HCT116 (cell line): ENCODE data around the gene GSTA4. TPM values are rescaled to one million over a fixed set of nuclear protein-coding genes. Genes with fewer than 3 reads are reported as not detected.
A peak's percentile ranks its signal among the peaks of the same experiment; 100 is the strongest.

Experiments used
- ATAC-seq: fragments of 200-7000 bp; cut with Tn5 transposase; 2 replicates; pipeline ENCODE4 v1.9.1; 2020; ENCODE audit warnings: mild to moderate bottlenecking, moderate library complexity
- BruUV-seq: library from RNA; stranded (reverse); fragments of 400-500 nt; replicated peaks from 2 replicates; lab custom pipeline; 2021; lab: Mats Ljungman, UMichigan
- CTCF ChIA-PET: fragments of 300-600 bp; sonication (Branson Sonifier 250); formaldehyde crosslinking; loops from one replicate; lab custom pipeline; 2021; ENCODE audit warnings: antibody characterized with exemption; lab: Charles Lee
- POLR2A ChIA-PET: fragments of 300-600, 350-600 bp; sonication (Branson Sonifier 250); formaldehyde crosslinking; loops from one replicate; lab custom pipeline; 2021; ENCODE audit warnings: antibody characterized with exemption; lab: Charles Lee
- RAD21 ChIA-PET, 2 experiments: fragments of 300-600 bp; sonication (Branson Sonifier 250); formaldehyde crosslinking; loops; one replicate each; lab custom pipeline; 2023; ENCODE audit warnings: low total read pairs in 2 of 2; ENCODE audit not compliant: uncharacterized antibody in 2 of 2, unreplicated experiment in 2 of 2, low non-redundant PET in 1 of 2; lab: Charles Lee
- DNase-seq: peaks from one replicate; pipeline ENCODE4 v3.0.0-alpha.2; 2010; ENCODE audit warnings: low read depth, low spot score
- H2AFZ ChIP-seq: fragments of 200-600 bp; shearing (Covaris generic), sonication (generic); 2 replicates; pipeline ENCODE4 v1.6.1; 2017; ENCODE audit warnings: low read depth, mixed run types, mixed read lengths, antibody characterized with exemption, low read length; ENCODE audit not compliant: poor library complexity, severe bottlenecking
- H3K27ac ChIP-seq: 2 replicates; pipeline ENCODE4 v1.5.1; 2012; ENCODE audit warnings: low read depth, low read length
- H3K27me3 ChIP-seq: fragments of 200-600 bp; sonication (generic); 2 replicates; pipeline ENCODE4 v1.6.1; 2016; ENCODE audit warnings: mixed run types, low read length, mixed read lengths; ENCODE audit not compliant: insufficient read depth
- H3K36me3 ChIP-seq, 2 experiments: fragments of 200-500 bp in 1 of 2; fragments of 200-600 bp in 1 of 2; sonication (Bioruptor generic) in 1 of 2; sonication (generic) in 1 of 2; 2 replicates each; pipeline versions ENCODE4 v1.5.1 to v1.6.1; 2014 to 2016; ENCODE audit warnings: low read length in 2 of 2, inconsistent platforms in 1 of 2, mixed read lengths in 1 of 2, mixed run types in 1 of 2; ENCODE audit not compliant: insufficient read depth in 2 of 2, control insufficient read depth in 1 of 2
- H3K4me1 ChIP-seq, 2 experiments: fragments of 200-600 bp in 1 of 2; sonication (generic) in 1 of 2; 2 replicates each; pipeline versions ENCODE4 v1.5.1 to v1.6.1; 2012 to 2017; ENCODE audit warnings: low read length in 2 of 2, inconsistent platforms in 1 of 2, mild to moderate bottlenecking in 1 of 2, mixed read lengths in 1 of 2, mixed run types in 1 of 2, moderate library complexity in 1 of 2; ENCODE audit not compliant: insufficient read depth in 2 of 2, control insufficient read depth in 1 of 2
- H3K4me2 ChIP-seq: fragments of 200-600 bp; sonication (generic); 2 replicates; pipeline ENCODE4 v1.6.1; 2017; ENCODE audit warnings: mixed run types, low read length, mixed read lengths
- H3K4me3 ChIP-seq, 2 experiments: fragments of 200-600 bp in 1 of 2; sonication (generic) in 1 of 2; replicated peaks in 1 of 2; 2 replicates each; pipeline ENCODE4 v1.5.1; 2011 to 2016; ENCODE audit warnings: low read length in 2 of 2, control low read depth in 1 of 2, low read depth in 1 of 2, mild to moderate bottlenecking in 1 of 2, mixed read lengths in 1 of 2, mixed run types in 1 of 2
- H3K79me2 ChIP-seq: fragments of 200-600 bp; sonication (generic); 2 replicates; pipeline ENCODE4 v1.6.1; 2017; ENCODE audit warnings: mild to moderate bottlenecking, mixed run types, low read length, moderate library complexity, mixed read lengths; ENCODE audit not compliant: insufficient read depth
- H3K9ac ChIP-seq: fragments of 200-600 bp; sonication (generic); 2 replicates; pipeline ENCODE4 v1.6.1; 2016; ENCODE audit warnings: low read length, mixed read lengths
- H3K9me2 ChIP-seq: fragments of 200-600 bp; sonication (generic), shearing (Covaris generic); 2 replicates; pipeline ENCODE4 v1.6.1; 2017; ENCODE audit warnings: mixed run types, mild to moderate bottlenecking, moderate library complexity; ENCODE audit not compliant: insufficient read depth
- H3K9me3 ChIP-seq, 2 experiments: fragments of 200-500 bp in 1 of 2; fragments of 200-600 bp in 1 of 2; sonication (Bioruptor generic) in 1 of 2; sonication (generic) in 1 of 2; 2 replicates each; pipeline ENCODE4 v1.6.1; 2014 to 2017; ENCODE audit warnings: low read length in 2 of 2, mixed read lengths in 2 of 2, inconsistent platforms in 1 of 2, low read depth in 1 of 2, mild to moderate bottlenecking in 1 of 2, mixed run types in 1 of 2, moderate library complexity in 1 of 2; ENCODE audit not compliant: control insufficient read depth in 1 of 2, insufficient read depth in 1 of 2
- H4K20me1 ChIP-seq: fragments of 200-600 bp; sonication (generic), shearing (Covaris generic); 2 replicates; pipeline ENCODE4 v1.6.1; 2017; ENCODE audit warnings: mixed run types, mild to moderate bottlenecking, moderate library complexity; ENCODE audit not compliant: insufficient read depth
- CBX3 ChIP-seq: IDR thresholded peaks from 2 replicates; pipeline ENCODE4 v1.6.1; 2012; ENCODE audit warnings: low read depth
- CEBPB ChIP-seq: IDR thresholded peaks from 2 replicates; pipeline ENCODE4 v1.6.1; 2012; ENCODE audit warnings: low read depth
- ELF1 ChIP-seq: IDR thresholded peaks from 2 replicates; pipeline ENCODE4 v1.6.1; 2012; ENCODE audit warnings: low read depth, borderline replicate concordance
- POLR2A ChIP-seq: IDR thresholded peaks from 2 replicates; pipeline ENCODE4 v1.7.0; 2011; ENCODE audit warnings: borderline replicate concordance; ENCODE audit not compliant: insufficient read depth, insufficient read length; ENCODE audit errors: extremely low read depth
- POLR2AphosphoS5 ChIP-seq: IDR thresholded peaks from 2 replicates; pipeline ENCODE4 v1.6.1; 2011; ENCODE audit warnings: mild to moderate bottlenecking, low read depth, low read length, moderate library complexity
- SRF ChIP-seq: IDR thresholded peaks from 2 replicates; pipeline ENCODE4 v1.6.1; 2012; ENCODE audit warnings: low read depth
- TCF7L2 ChIP-seq: IDR thresholded peaks from 2 replicates; pipeline ENCODE4 v1.7.0; 2011; ENCODE audit warnings: borderline replicate concordance, inconsistent platforms; ENCODE audit not compliant: insufficient read depth, insufficient read length; ENCODE audit errors: extremely low read depth
- intact Hi-C: fragments of 100-400 bp; cut with micrococcal nuclease; formaldehyde crosslinking; loops from 2 replicates; pipeline ENCODE4 v1.10.0; 2022
- total RNA-seq: library from RNA; stranded (reverse); gene quantifications from one replicate; pipeline ENCODE4 v1.2.1, GENCODE V29; 2021; ENCODE audit not compliant: unreplicated experiment
- TF ChIP-seq, protein P1 (sequence below): IDR thresholded peaks from 2 replicates; pipeline ENCODE4 v1.6.1; 2012
- TF ChIP-seq, protein P2 (sequence below): IDR thresholded peaks from 2 replicates; pipeline ENCODE4 v1.6.1; 2012

GSTA4 gene
- total RNA-seq, 1 experiment from 2014 or later, result 2.2 TPM

DNA sequence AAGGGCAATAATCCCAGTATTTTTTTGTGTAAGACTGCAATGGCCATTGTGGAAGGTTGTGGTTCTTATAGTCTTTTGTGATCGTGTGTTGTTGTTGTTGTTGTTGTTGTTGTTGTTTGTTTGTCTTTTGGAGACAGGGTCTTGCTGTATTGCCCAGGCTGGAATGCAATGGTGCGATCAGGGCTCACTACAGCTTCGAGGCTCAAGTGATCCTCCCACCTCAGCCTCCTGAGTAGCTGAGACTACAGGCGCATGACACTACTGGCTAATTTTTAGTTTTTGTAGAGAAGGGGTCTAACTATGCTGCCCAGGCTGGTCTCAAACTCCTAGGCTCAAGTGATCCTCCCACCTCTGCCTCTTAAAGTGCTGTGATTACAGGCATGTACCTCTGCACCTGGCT, 3.5 kb upstream of the GSTA4 start:
- DNase-seq, result no peak
- CTCF ChIA-PET, result no interaction called here
- TF ChIP-seq TCF7L2, result no peak
- no peak for TF ChIP-seq POLR2AphosphoS5
- TF ChIP-seq ELF1, result no peak
- no peak for TF ChIP-seq POLR2A
- TF ChIP-seq, protein P1, sequence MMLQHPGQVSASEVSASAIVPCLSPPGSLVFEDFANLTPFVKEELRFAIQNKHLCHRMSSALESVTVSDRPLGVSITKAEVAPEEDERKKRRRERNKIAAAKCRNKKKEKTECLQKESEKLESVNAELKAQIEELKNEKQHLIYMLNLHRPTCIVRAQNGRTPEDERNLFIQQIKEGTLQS, result no peak
- Histone ChIP-seq H3K27ac (no peak overlapping the region), H3K27me3 (no peaks in the 10 kb centered on the region), H3K4me2 (no peak overlapping the region), H3K9me3 (no peaks in the 10 kb centered on the region), H3K9ac (no peak overlapping the region), H4K20me1 (no peaks in the 10 kb centered on the region), H3K36me3 (no peaks in the 10 kb centered on the region), H3K79me2 (no peaks in the 10 kb centered on the region), H3K4me1 (peaks cover 8 to 20% of the 10 kb centered on the region in 2 experiments), H2AFZ (no peak overlapping the region), H3K4me3 (no peak overlapping the region), H3K9me2 (no peaks in the 10 kb centered on the region)
- intact Hi-C loops, result loop anchor here (10.0 kb wide), 1 partner anchor 486 kb away; no protein-coding TSS in a partner anchor
- ATAC-seq, result no peak
- RAD21 ChIA-PET, result no interaction called here
- no TSS peak for BruUV-seq
- POLR2A ChIA-PET, result no interaction called here

DNA sequence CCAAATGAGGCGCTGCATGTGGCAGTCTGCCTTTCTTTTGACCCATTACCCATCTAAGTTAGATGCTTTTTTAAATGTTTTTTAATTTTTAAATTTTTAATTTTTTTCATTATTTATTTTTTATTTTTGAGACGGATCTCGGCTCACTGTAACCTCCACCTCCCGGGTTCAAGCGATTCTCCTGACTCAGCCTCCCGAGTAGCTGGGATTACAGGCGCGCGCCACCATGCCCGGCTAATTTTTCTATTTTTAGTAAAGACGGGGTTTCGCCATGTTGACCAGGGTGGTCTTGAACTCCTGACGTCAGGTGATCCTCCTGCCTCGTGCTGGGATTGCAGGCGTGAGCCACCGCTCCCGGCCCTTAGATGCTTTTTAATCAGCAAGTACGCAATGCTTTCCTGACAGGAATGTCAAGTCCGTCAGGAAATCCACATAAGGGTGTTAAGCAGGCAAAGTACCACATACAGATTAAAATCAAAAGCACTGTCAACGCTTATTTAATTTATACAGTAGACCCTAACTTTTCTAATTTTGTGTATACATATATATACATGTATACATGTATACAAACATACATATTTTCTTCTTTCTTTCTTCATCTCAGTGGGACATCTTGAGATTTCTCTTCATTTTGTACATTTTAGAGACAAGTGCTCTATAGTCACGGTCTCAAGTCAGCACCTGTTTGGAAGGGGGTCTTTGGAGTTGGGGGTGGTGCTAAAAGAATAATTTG, 995 bp upstream of the GSTA4 start:
- Histone ChIP-seq H3K4me3 (peak overlapping the region; percentile 12 to 21; a peak in 2 of 4 replicates), H3K9ac (no peak overlapping the region), H3K79me2 (no peaks in the 10 kb centered on the region), H3K27me3 (no peaks in the 10 kb centered on the region), H2AFZ (peak overlapping the region; percentile 100), H4K20me1 (no peaks in the 10 kb centered on the region), H3K9me3 (no peaks in the 10 kb centered on the region), H3K9me2 (no peaks in the 10 kb centered on the region), H3K27ac (no peak overlapping the region), H3K4me2 (peak overlapping the region; percentile 65), H3K4me1 (peaks cover 8 to 20% of the 10 kb centered on the region in 2 experiments), H3K36me3 (no peaks in the 10 kb centered on the region)
- intact Hi-C loops, result loop anchor here (1.0 to 10.0 kb wide), 4 partner anchors 47 to 489 kb away; no protein-coding TSS in a partner anchor
- DNase-seq, result peak; percentile 76
- ChIA-PET RAD21 (interaction anchor here in 1 of 2 experiments (0.9 kb wide), 1 partner anchor 728 kb away, joined by 3 read pairs; no protein-coding TSS in a partner anchor), CTCF (interaction anchor here (0.6 to 1.5 kb wide), 5 partner anchors 46 to 119 kb away, joined by 3 to 10 read pairs (median 3); partner anchors contain the start of gene FBXO9), POLR2A (interaction anchor here (0.9 to 1.8 kb wide), 3 partner anchors 46 to 67 kb away, joined by 3 to 5 read pairs (median 3); no protein-coding TSS in a partner anchor)
- no TSS peak for BruUV-seq
- TF ChIP-seq, protein P2, sequence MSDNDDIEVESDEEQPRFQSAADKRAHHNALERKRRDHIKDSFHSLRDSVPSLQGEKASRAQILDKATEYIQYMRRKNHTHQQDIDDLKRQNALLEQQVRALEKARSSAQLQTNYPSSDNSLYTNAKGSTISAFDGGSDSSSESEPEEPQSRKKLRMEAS, result peak; percentile 66; the same call in 1 of the 2 replicates
- TF ChIP-seq SRF (0 out of 2 replicates have a peak, but pooled peaks have one; percentile 33), CEBPB (no peak), CBX3 (peak; percentile 10)
- TF ChIP-seq, protein P1, result peak; percentile 8; the same call in 1 of the 2 replicates
- ATAC-seq, result peak; percentile 9; the same call in 1 of the 2 replicates
